CD1c-positive myeloid dendritic cell (primary cell): ENCODE measurements around the gene TUBA3E.
"Not testable (repeated sequence)": the region's sequence is repeated elsewhere in the genome, so short reads cannot be mapped to it uniquely, and the experiment has no call there.

Source experiments
- DNase-seq: peaks from one replicate; pipeline ENCODE4 v3.0.0-alpha.2; 2016; ENCODE audit errors: extremely low spot score

Gene TUBA3E

GRCh38 chr2:130198343-130198742 lies at the start of gene TUBA3E:
TUBA3E (minus strand) TSS chr2:130198439; CDS start chr2:130198360, 79 bp downstream.
- DNase-seq = no peak

- DNase-seq = no peak
These were observed 48.2 kb upstream of the TUBA3E start for GRCh38 chr2:130246430-130246829.

- no peak for DNase-seq
These were observed 47.7 kb upstream of the TUBA3E start for GRCh38 chr2:130245976-130246375.

GRCh38 chr2:130243359-130243758 lies 45.1 kb upstream of the TUBA3E start:
- DNase-seq = no peak

GRCh38 chr2:130241041-130241707 lies 42.9 kb upstream of the TUBA3E start:
- no peak for DNase-seq

GRCh38 chr2:130239581-130239980 lies 41.3 kb upstream of the TUBA3E start:
- DNase-seq = not testable (repeated sequence)

- DNase-seq = not testable (repeated sequence)
These were observed 34.8 kb upstream of the TUBA3E start for GRCh38 chr2:130233066-130233465.

GRCh38 chr2:130231656-130232055 lies 33.4 kb upstream of the TUBA3E start:
- DNase-seq = no peak

- DNase-seq = not testable (repeated sequence)
These were observed 32.7 kb upstream of the TUBA3E start for GRCh38 chr2:130230907-130231306.

GRCh38 chr2:130230376-130230775 lies 32.1 kb upstream of the TUBA3E start:
- DNase-seq = not testable (repeated sequence)

- not testable (repeated sequence) for DNase-seq
These were observed 30.9 kb upstream of the TUBA3E start for GRCh38 chr2:130229161-130229510.

- not testable (repeated sequence) for DNase-seq
These were observed 30.4 kb upstream of the TUBA3E start for GRCh38 chr2:130228467-130229160.

- DNase-seq = not testable (repeated sequence)
These were observed 29.8 kb upstream of the TUBA3E start for GRCh38 chr2:130228005-130228404.

GRCh38 chr2:130222523-130222922 lies 24.3 kb upstream of the TUBA3E start:
- not testable (repeated sequence) for DNase-seq

- not testable (repeated sequence) for DNase-seq
These were observed 22.3 kb upstream of the TUBA3E start for GRCh38 chr2:130220505-130220904.

GRCh38 chr2:130219147-130219546 lies 20.9 kb upstream of the TUBA3E start:
- DNase-seq = not testable (repeated sequence)

GRCh38 chr2:130207051-130207450 lies 8.8 kb upstream of the TUBA3E start:
- not testable (repeated sequence) for DNase-seq

GRCh38 chr2:130203150-130203549 lies 4.9 kb upstream of the TUBA3E start:
- not testable (repeated sequence) for DNase-seq

GRCh38 chr2:130202518-130202917 lies 4.3 kb upstream of the TUBA3E start:
- DNase-seq = peak; percentile 23

GRCh38 chr2:130196052-130196451 lies 2.2 kb downstream of the TUBA3E start:
- not testable (repeated sequence) for DNase-seq

- not testable (repeated sequence) for DNase-seq
These were observed 3.1 kb downstream of the TUBA3E start for GRCh38 chr2:130195089-130195635.

GRCh38 chr2:130193824-130194223 lies 4.4 kb downstream of the TUBA3E start:
- not testable (repeated sequence) for DNase-seq

- not testable (repeated sequence) for DNase-seq
These were observed 5.8 kb downstream of the TUBA3E start for GRCh38 chr2:130192451-130192850.
